ENCODE measurements around the gene AOAH.

GRCh38 chr7:36563706-36564327 lies 160.5 kb downstream of the AOAH start:
- TF ChIP-seq, protein P1, sequence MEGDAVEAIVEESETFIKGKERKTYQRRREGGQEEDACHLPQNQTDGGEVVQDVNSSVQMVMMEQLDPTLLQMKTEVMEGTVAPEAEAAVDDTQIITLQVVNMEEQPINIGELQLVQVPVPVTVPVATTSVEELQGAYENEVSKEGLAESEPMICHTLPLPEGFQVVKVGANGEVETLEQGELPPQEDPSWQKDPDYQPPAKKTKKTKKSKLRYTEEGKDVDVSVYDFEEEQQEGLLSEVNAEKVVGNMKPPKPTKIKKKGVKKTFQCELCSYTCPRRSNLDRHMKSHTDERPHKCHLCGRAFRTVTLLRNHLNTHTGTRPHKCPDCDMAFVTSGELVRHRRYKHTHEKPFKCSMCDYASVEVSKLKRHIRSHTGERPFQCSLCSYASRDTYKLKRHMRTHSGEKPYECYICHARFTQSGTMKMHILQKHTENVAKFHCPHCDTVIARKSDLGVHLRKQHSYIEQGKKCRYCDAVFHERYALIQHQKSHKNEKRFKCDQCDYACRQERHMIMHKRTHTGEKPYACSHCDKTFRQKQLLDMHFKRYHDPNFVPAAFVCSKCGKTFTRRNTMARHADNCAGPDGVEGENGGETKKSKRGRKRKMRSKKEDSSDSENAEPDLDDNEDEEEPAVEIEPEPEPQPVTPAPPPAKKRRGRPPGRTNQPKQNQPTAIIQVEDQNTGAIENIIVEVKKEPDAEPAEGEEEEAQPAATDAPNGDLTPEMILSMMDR (IDR thresholded peaks at IDR 0.05): no peak
- no peak for TF ChIP-seq POLR2A (IDR thresholded peaks at IDR 0.05)

Data from esophagus squamous epithelium (tissue), 4 donors.